ENCODE measurements around the gene MGAT4A. TPM values are rescaled to one million over a fixed set of nuclear protein-coding genes. Genes with fewer than 3 reads are reported as not detected.

MGAT4A gene
- total and polyA plus RNA-seq, 2 experiments from 2014 or later, result 4.4 to 5.6 TPM

DNA sequence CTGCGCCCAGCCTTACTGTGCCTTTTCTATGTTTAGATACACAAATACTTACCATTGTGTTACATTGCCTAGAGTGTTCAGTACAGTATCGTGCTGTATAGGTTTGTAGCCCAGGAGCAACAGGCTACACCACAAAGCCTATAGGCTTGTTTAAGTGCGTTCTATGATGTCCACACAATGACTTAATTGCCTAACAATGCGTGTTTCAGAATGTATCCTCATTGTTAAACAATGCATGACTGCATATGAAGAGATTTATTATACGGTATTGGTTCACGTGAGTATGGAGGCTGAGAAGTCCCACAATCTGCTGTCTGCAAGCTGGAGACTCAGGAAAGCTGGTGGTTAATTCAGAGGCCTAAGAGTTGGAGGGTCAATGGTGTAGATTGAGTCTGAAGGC, 46.1 kb upstream of the MGAT4A start:
- H4K20me1 ChIP-seq (replicated peaks; ENCODE audit: insufficient read depth), result no peaks in the 10 kb centered on the region
- H3K9me2 ChIP-seq (ENCODE audit: insufficient read depth), result peaks cover 12% of the 10 kb centered on the region
- Mint-ChIP-seq H3K9me3 (peaks cover 9% of the 10 kb centered on the region), H3K27ac (no peak overlapping the region), H3K36me3 (ENCODE audit: low read depth) (peaks cover 4% of the 10 kb centered on the region; the same call in 1 of the 3 replicates), H3K4me1 (peaks cover 15% of the 10 kb centered on the region), H3K4me3 (no peak overlapping the region), H3K27me3 (ENCODE audit: insufficient read depth, low read depth, poor library complexity) (peaks cover 13% of the 10 kb centered on the region)
- TF ChIP-seq, protein P1, sequence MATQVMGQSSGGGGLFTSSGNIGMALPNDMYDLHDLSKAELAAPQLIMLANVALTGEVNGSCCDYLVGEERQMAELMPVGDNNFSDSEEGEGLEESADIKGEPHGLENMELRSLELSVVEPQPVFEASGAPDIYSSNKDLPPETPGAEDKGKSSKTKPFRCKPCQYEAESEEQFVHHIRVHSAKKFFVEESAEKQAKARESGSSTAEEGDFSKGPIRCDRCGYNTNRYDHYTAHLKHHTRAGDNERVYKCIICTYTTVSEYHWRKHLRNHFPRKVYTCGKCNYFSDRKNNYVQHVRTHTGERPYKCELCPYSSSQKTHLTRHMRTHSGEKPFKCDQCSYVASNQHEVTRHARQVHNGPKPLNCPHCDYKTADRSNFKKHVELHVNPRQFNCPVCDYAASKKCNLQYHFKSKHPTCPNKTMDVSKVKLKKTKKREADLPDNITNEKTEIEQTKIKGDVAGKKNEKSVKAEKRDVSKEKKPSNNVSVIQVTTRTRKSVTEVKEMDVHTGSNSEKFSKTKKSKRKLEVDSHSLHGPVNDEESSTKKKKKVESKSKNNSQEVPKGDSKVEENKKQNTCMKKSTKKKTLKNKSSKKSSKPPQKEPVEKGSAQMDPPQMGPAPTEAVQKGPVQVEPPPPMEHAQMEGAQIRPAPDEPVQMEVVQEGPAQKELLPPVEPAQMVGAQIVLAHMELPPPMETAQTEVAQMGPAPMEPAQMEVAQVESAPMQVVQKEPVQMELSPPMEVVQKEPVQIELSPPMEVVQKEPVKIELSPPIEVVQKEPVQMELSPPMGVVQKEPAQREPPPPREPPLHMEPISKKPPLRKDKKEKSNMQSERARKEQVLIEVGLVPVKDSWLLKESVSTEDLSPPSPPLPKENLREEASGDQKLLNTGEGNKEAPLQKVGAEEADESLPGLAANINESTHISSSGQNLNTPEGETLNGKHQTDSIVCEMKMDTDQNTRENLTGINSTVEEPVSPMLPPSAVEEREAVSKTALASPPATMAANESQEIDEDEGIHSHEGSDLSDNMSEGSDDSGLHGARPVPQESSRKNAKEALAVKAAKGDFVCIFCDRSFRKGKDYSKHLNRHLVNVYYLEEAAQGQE (IDR thresholded peaks at IDR 0.05; ENCODE audit: unreplicated experiment), result no peak
- TF ChIP-seq NANOG (IDR thresholded peaks at IDR 0.05; ENCODE audit: borderline replicate concordance), result no peak
- TF ChIP-seq, protein P2, sequence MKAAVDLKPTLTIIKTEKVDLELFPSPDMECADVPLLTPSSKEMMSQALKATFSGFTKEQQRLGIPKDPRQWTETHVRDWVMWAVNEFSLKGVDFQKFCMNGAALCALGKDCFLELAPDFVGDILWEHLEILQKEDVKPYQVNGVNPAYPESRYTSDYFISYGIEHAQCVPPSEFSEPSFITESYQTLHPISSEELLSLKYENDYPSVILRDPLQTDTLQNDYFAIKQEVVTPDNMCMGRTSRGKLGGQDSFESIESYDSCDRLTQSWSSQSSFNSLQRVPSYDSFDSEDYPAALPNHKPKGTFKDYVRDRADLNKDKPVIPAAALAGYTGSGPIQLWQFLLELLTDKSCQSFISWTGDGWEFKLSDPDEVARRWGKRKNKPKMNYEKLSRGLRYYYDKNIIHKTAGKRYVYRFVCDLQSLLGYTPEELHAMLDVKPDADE (IDR thresholded peaks at IDR 0.05), result no peak
- no peak for TF ChIP-seq ZNF114 (CRISPR knock-in tag; IDR thresholded peaks at IDR 0.05)
- no peak for TF ChIP-seq ZNF331 (CRISPR knock-in tag; IDR thresholded peaks at IDR 0.05; ENCODE audit: low read depth)
- no peak for TF ChIP-seq STAT1 (IDR thresholded peaks at IDR 0.05; ENCODE audit: unreplicated experiment)
- TF ChIP-seq JUNB (IDR thresholded peaks at IDR 0.05; ENCODE audit: unreplicated experiment), result no peak
- no peak for TF ChIP-seq CREB1 (CRISPR knock-in tag; IDR thresholded peaks at IDR 0.05; ENCODE audit: low read depth)
- TF ChIP-seq, protein P3, sequence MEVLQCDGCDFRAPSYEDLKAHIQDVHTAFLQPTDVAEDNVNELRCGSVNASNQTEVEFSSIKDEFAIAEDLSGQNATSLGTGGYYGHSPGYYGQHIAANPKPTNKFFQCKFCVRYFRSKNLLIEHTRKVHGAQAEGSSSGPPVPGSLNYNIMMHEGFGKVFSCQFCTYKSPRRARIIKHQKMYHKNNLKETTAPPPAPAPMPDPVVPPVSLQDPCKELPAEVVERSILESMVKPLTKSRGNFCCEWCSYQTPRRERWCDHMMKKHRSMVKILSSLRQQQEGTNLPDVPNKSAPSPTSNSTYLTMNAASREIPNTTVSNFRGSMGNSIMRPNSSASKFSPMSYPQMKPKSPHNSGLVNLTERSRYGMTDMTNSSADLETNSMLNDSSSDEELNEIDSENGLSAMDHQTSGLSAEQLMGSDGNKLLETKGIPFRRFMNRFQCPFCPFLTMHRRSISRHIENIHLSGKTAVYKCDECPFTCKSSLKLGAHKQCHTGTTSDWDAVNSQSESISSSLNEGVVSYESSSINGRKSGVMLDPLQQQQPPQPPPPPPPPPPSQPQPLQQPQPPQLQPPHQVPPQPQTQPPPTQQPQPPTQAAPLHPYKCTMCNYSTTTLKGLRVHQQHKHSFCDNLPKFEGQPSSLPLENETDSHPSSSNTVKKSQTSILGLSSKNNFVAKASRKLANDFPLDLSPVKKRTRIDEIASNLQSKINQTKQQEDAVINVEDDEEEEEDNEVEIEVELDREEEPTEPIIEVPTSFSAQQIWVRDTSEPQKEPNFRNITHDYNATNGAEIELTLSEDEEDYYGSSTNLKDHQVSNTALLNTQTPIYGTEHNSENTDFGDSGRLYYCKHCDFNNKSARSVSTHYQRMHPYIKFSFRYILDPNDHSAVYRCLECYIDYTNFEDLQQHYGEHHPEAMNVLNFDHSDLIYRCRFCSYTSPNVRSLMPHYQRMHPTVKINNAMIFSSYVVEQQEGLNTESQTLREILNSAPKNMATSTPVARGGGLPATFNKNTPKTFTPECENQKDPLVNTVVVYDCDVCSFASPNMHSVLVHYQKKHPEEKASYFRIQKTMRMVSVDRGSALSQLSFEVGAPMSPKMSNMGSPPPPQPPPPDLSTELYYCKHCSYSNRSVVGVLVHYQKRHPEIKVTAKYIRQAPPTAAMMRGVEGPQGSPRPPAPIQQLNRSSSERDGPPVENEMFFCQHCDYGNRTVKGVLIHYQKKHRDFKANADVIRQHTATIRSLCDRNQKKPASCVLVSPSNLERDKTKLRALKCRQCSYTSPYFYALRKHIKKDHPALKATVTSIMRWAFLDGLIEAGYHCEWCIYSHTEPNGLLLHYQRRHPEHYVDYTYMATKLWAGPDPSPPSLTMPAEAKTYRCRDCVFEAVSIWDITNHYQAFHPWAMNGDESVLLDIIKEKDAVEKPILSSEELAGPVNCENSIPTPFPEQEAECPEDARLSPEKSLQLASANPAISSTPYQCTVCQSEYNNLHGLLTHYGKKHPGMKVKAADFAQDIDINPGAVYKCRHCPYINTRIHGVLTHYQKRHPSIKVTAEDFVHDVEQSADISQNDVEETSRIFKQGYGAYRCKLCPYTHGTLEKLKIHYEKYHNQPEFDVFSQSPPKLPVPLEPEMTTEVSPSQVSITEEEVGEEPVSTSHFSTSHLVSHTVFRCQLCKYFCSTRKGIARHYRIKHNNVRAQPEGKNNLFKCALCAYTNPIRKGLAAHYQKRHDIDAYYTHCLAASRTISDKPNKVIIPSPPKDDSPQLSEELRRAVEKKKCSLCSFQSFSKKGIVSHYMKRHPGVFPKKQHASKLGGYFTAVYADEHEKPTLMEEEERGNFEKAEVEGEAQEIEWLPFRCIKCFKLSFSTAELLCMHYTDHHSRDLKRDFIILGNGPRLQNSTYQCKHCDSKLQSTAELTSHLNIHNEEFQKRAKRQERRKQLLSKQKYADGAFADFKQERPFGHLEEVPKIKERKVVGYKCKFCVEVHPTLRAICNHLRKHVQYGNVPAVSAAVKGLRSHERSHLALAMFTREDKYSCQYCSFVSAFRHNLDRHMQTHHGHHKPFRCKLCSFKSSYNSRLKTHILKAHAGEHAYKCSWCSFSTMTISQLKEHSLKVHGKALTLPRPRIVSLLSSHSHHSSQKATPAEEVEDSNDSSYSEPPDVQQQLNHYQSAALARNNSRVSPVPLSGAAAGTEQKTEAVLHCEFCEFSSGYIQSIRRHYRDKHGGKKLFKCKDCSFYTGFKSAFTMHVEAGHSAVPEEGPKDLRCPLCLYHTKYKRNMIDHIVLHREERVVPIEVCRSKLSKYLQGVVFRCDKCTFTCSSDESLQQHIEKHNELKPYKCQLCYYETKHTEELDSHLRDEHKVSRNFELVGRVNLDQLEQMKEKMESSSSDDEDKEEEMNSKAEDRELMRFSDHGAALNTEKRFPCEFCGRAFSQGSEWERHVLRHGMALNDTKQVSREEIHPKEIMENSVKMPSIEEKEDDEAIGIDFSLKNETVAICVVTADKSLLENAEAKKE (CRISPR knock-in tag; IDR thresholded peaks at IDR 0.05), result no peak
- TF ChIP-seq, protein P4, sequence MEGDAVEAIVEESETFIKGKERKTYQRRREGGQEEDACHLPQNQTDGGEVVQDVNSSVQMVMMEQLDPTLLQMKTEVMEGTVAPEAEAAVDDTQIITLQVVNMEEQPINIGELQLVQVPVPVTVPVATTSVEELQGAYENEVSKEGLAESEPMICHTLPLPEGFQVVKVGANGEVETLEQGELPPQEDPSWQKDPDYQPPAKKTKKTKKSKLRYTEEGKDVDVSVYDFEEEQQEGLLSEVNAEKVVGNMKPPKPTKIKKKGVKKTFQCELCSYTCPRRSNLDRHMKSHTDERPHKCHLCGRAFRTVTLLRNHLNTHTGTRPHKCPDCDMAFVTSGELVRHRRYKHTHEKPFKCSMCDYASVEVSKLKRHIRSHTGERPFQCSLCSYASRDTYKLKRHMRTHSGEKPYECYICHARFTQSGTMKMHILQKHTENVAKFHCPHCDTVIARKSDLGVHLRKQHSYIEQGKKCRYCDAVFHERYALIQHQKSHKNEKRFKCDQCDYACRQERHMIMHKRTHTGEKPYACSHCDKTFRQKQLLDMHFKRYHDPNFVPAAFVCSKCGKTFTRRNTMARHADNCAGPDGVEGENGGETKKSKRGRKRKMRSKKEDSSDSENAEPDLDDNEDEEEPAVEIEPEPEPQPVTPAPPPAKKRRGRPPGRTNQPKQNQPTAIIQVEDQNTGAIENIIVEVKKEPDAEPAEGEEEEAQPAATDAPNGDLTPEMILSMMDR (conservative IDR thresholded peaks at IDR 0.05; ENCODE audit: low read depth in 2 of 2), result no peak
- no peak for TF ChIP-seq POLR2AphosphoS5 (IDR thresholded peaks at IDR 0.05; ENCODE audit: low read depth)
- no peak for TF ChIP-seq EZH2 (IDR thresholded peaks at IDR 0.05; ENCODE audit: low read depth, unreplicated experiment)
- H3K79me2 ChIP-seq (replicated peaks; ENCODE audit: insufficient read depth), result no peaks in the 10 kb centered on the region
- no peak overlapping the region for H2AFZ ChIP-seq
- H3K36me3 ChIP-seq (ENCODE audit: insufficient read depth), result no peaks in the 10 kb centered on the region
- ATAC-seq (no peak), DNase-seq (ENCODE audit: low spot score) (no peak)
- no peaks in the 10 kb centered on the region for H3F3A ChIP-seq (replicated peaks; ENCODE audit: low read depth)
- no peak overlapping the region for H3K4me2 ChIP-seq
- no peaks in the 10 kb centered on the region for H3K27me3 ChIP-seq (ENCODE audit: insufficient read depth)
- peaks cover 5% of the 10 kb centered on the region for H3K4me1 ChIP-seq (ENCODE audit: insufficient read depth)
- no peak overlapping the region for H3K4me3 ChIP-seq
- H3K27ac ChIP-seq (ENCODE audit: low read depth), result no peak overlapping the region

Measured in GM23338 (cell line).